DND-41 (cell line): ENCODE results near the gene RBMS3.

Experiments
- CTCF ChIP-seq: IDR thresholded peaks from 2 replicates; pipeline ENCODE4 v1.5.1; 2012; ENCODE audit warnings: borderline replicate concordance, low read length, moderate library complexity, mild to moderate bottlenecking; ENCODE audit not compliant: poor library complexity, severe bottlenecking; ENCODE audit errors: extremely low read depth
- EZH2 ChIP-seq: IDR thresholded peaks from 3 replicates; pipeline ENCODE4 v1.6.1; 2012; ENCODE audit warnings: borderline replicate concordance, low read depth, mild to moderate bottlenecking, moderate library complexity, low read length, inconsistent platforms; ENCODE audit not compliant: severe bottlenecking

- TF ChIP-seq CTCF = no peak
- no peak for TF ChIP-seq EZH2
These were observed 303.0 kb downstream of the RBMS3 start for GRCh38 chr3:29583861-29584260.
